Measurements from ENCODE around the gene NRF1.

- TF ChIP-seq POLR2AphosphoS5 (IDR thresholded peaks at IDR 0.05; ENCODE audit: borderline replicate concordance, low read depth, low read length) (no peak), EZH2 (IDR thresholded peaks at IDR 0.05) (no peak)
Observed at GRCh38 chr7:129578829-129579228, 32.7 kb upstream of the NRF1 start.

Data from SK-N-MC (cell line).